Ectodermal cell (in vitro differentiated cells): ENCODE measurements around the gene MAPK13.

ENCODE experiments used
- H3K27ac ChIP-seq: 2 replicates; pipeline ENCODE4 v1.7.0; 2013; ENCODE audit warnings: mild to moderate bottlenecking, low read depth, low read length; ENCODE audit not compliant: insufficient read depth, poor library complexity, severe bottlenecking
- H3K27me3 ChIP-seq: 2 replicates; pipeline ENCODE4 v1.7.0; 2013; ENCODE audit warnings: mild to moderate bottlenecking, low read length; ENCODE audit not compliant: insufficient read depth, control insufficient read depth, poor library complexity, severe bottlenecking
- H3K36me3 ChIP-seq: one replicate; pipeline ENCODE4 v1.7.0; 2013; ENCODE audit warnings: low read length; ENCODE audit not compliant: control insufficient read depth, insufficient read depth
- H3K4me1 ChIP-seq: one replicate; pipeline ENCODE4 v1.7.0; 2013; ENCODE audit warnings: low read length; ENCODE audit not compliant: control insufficient read depth, insufficient read depth
- H3K4me3 ChIP-seq: 2 replicates; pipeline ENCODE4 v1.7.0; 2013; ENCODE audit warnings: low read depth, low read length, control low read depth; ENCODE audit not compliant: insufficient read depth
- H3K9me3 ChIP-seq: 2 replicates; pipeline ENCODE4 v1.7.0; 2013; ENCODE audit warnings: mild to moderate bottlenecking, low read length, moderate library complexity; ENCODE audit not compliant: control insufficient read depth
- WGBS, 2 experiments: methylation state at CpG; one replicate each; pipeline ENCODE4 v1.1.7; 2013; ENCODE audit warnings: missing lambda C conversion rate in 2 of 2; 5-methylcytosine and 5-hydroxymethylcytosine counted together

The MAPK13 gene

DNA sequence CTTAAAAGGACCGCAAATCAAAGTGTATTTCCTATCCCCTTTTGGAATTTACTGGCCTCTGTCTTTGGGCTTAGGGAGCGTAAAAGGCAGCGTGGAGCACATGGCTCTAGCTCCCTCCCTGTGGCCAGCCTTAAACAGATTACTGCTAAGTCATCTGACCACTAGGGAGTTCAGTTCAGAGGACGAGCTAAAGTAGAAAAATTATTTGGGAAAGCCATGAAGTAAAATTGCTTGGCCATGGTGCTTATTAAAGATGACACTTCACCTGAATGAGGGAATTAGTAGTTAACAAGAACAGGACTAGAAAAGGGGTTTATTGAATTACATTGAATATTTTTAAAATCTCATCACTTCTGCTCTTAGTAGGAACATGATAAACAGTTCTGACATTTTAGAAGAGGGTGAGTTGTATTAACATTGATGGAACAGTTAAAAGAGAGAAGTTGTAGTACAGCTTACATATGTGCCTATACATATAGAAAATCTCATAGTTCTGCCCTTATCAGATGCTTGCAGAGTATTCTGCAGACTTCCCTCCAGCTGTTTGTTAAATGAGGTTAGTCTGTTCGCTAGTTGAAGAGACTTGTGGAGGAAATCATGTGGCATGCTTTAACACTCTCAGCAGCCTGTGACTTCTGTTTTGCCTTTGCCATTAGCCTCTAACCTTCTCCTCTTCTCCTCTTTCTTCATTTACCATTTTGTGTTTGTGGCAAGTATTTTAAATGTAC, 31.2 kb upstream of the MAPK13 start:
- 66 to 68% methylated on average over 5 of the region's 5 CpGs for WGBS, 2 experiments
- Histone ChIP-seq H3K27ac (no peak overlapping the region), H3K4me1 (no peaks in the 10 kb centered on the region), H3K4me3 (no peak overlapping the region), H3K36me3 (no peaks in the 10 kb centered on the region), H3K27me3 (no peaks in the 10 kb centered on the region), H3K9me3 (no peaks in the 10 kb centered on the region)

DNA sequence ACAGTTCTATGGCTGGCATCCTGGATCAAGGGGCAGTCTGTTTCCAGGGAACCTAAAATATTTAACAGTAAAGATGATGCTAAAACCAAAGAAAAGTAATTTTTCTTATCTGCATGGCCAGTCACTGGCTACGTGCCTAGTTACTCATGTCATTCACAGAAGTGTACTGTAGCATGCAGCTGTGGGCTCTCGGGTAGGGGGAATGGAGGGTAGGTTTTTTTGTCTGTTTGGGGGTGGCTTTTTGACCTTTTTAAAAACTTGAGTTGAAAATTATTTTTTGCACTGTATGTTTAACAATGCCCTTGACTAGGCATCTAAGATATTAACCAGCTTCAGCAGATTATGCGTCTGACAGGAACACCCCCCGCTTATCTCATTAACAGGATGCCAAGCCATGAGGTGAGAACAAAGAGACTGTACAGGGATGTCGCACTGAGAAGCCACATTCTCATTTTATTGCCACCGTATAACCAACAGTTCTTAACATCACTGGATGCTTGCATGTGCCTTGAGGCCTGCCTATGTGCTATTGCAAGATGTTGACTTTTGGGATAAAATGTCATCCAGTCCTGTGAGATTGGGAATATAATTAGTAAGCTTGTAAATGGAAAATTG, 30.3 kb upstream of the MAPK13 start:
- WGBS, 2 experiments: 97% methylated on average over 6 of the region's 6 CpGs

DNA sequence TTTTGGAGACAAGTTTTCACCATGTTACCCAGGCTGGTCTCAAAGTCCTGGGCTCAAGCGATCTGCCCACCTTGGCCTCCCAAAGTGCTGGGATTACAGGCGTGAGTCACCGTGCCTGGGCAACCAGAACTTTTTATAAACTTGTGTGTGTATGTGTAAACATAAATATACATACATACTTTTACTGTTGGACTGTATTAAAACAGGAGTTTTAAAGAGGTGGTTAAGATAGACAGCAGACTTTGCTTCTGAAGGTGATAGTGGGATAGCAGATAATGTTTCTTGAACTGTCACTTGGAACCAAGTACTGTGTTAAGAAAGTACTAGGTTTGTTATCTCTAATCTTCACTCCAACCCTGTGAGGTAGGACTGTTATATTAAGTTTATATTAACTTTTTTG, 28.6 kb upstream of the MAPK13 start:
- Histone ChIP-seq H3K36me3 (no peaks in the 10 kb centered on the region), H3K27me3 (no peaks in the 10 kb centered on the region), H3K27ac (no peak overlapping the region), H3K4me1 (no peaks in the 10 kb centered on the region), H3K9me3 (no peaks in the 10 kb centered on the region), H3K4me3 (no peak overlapping the region)
- 95 to 100% methylated on average over 3 of the region's 3 CpGs for WGBS, 2 experiments

More for the DNA sequence above, 30.3 kb upstream of the MAPK13 start:
- H3K9me3 ChIP-seq: no peaks in the 10 kb centered on the region
- H3K4me1 ChIP-seq: no peaks in the 10 kb centered on the region
- no peaks in the 10 kb centered on the region for H3K27me3 ChIP-seq
- no peaks in the 10 kb centered on the region for H3K36me3 ChIP-seq
- H3K4me3 ChIP-seq: no peak overlapping the region
- H3K27ac ChIP-seq: no peak overlapping the region

DNA sequence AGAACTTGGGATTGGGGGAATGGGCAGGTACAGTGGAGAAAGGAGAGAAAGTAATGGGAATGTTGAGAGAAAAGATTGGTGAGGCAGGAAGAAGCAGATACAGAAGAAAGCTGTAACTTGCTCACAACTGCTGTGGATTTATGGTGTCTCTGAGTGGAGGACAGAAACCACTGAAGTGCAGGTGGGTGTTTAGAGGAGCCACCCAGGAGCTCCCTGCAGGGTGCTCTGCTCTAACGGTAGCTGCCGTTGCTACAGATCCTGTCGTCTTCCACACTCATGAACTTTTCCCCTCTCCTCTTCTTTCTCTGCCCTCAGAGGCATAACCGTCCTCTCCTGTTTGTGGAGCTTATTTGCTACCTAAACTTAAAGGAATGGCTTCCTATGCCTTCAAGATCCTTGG, 27.5 kb upstream of the MAPK13 start:
- Histone ChIP-seq H3K9me3 (no peaks in the 10 kb centered on the region), H3K36me3 (no peaks in the 10 kb centered on the region)
- 62 to 70% methylated on average over 4 of the region's 4 CpGs for WGBS, 2 experiments

DNA sequence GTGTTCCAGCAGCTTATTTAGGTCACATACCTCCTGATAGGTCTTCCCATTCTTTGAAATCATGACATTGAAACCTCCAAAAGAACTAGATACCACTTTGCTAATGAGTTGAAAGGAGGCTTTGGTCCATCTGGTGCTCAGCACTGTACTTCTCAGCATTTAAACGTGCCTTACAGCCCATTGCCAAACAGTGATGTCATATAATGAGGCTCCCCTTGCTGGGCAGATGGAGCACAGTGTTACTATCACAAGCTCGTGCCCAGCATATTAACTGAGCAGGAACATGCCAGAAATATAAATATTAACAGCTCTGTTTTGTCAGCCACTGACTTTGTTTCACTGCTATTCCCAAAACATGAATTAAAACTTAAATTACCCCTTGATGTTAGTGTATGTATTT, 25.5 kb upstream of the MAPK13 start:
- no peak overlapping the region for H3K4me3 ChIP-seq
- no peaks in the 10 kb centered on the region for H3K36me3 ChIP-seq
- no peaks in the 10 kb centered on the region for H3K9me3 ChIP-seq
- H3K4me1 ChIP-seq: no peaks in the 10 kb centered on the region
- H3K27ac ChIP-seq: no peak overlapping the region
- H3K27me3 ChIP-seq: no peaks in the 10 kb centered on the region
- WGBS, 2 experiments: 87 to 92% methylated on average over 2 of the region's 2 CpGs

More for the DNA sequence above, 27.5 kb upstream of the MAPK13 start:
- Histone ChIP-seq H3K4me1 (no peaks in the 10 kb centered on the region), H3K4me3 (no peak overlapping the region), H3K27me3 (no peaks in the 10 kb centered on the region), H3K27ac (no peak overlapping the region)

DNA sequence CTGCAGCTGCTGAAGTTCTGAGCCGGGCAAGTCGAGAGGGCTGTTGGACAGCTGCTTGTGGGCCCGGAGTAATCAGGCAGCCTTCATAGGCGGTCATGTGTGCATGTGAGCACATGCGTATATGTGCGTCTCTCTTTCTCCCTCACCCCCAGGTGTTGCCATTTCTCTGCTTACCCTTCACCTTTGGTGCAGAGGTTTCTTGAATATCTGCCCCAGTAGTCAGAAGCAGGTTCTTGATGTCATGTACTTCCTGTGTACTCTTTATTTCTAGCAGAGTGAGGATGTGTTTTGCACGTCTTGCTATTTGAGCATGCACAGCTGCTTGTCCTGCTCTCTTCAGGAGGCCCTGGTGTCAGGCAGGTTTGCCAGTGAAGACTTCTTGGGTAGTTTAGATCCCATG, 21.2 kb upstream of the MAPK13 start:
- H3K4me1 ChIP-seq: peaks cover 4% of the 10 kb centered on the region
- H3K4me3 ChIP-seq: no peak overlapping the region
- H3K36me3 ChIP-seq: no peaks in the 10 kb centered on the region
- H3K27ac ChIP-seq: no peak overlapping the region
- WGBS, 2 experiments: 95 to 97% methylated on average over 7 of the region's 7 CpGs
- no peaks in the 10 kb centered on the region for H3K27me3 ChIP-seq
- H3K9me3 ChIP-seq: no peaks in the 10 kb centered on the region

DNA sequence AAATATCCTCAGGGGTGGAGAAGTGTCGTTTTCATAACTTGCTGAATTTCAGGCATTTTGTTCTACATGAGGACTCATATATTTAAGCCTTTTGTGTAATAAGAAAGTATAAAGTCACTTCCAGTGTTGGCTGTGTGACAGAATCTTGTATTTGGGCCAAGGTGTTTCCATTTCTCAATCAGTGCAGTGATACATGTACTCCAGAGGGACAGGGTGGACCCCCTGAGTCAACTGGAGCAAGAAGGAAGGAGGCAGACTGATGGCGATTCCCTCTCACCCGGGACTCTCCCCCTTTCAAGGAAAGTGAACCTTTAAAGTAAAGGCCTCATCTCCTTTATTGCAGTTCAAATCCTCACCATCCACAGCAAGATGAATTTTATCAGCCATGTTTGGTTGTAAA, 20.3 kb upstream of the MAPK13 start:
- 88 to 96% methylated on average over 3 of the region's 3 CpGs for WGBS, 2 experiments
- no peaks in the 10 kb centered on the region for H3K36me3 ChIP-seq
- H3K4me3 ChIP-seq: no peak overlapping the region
- no peak overlapping the region for H3K27ac ChIP-seq
- peaks cover 4% of the 10 kb centered on the region for H3K4me1 ChIP-seq
- no peaks in the 10 kb centered on the region for H3K9me3 ChIP-seq
- no peaks in the 10 kb centered on the region for H3K27me3 ChIP-seq

DNA sequence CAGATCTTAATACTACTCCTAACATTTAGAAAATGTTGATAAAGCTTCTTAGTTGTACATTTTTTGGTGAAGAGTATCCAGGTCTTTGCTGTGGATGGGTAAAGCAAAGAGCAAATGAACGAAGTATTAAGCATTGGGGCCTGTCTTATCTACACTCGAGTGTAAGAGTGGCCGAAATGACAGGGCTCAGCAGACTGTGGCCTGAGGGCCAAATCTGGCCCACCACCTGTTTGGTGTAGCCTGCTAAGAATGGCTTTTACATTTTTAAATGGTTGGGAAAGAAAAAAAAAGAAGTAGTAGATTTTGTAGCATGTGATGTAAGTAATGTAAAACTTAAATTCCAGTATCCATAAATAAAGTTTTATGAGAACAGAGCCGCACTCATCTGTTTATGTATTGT, 19.4 kb upstream of the MAPK13 start:
- no peak overlapping the region for H3K27ac ChIP-seq
- H3K36me3 ChIP-seq: no peaks in the 10 kb centered on the region
- H3K4me3 ChIP-seq: no peak overlapping the region
- peaks cover 4% of the 10 kb centered on the region for H3K4me1 ChIP-seq
- no peaks in the 10 kb centered on the region for H3K27me3 ChIP-seq
- H3K9me3 ChIP-seq: no peaks in the 10 kb centered on the region
- WGBS, 2 experiments: 95 to 98% methylated on average over 4 of the region's 4 CpGs

DNA sequence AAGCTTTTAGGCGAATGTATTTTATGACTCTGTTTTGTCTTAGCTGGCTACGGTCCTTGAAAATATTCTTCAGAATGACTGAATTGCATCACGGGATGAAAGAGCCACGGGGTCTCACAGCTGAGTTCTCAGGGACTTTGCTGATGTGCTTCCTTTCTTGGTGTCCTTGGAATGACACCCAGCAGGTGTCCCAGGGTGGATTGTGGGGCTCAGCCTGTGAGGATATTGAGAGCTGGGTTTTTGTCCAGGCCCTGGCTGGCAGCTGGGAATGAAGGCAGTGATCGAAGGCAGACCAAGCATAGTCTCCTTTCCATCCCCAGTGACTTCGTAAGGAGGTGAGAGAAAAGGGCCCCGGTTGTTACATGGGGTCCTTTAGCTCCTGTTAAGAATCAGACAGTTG, 18.8 kb upstream of the MAPK13 start:
- H3K27me3 ChIP-seq: no peaks in the 10 kb centered on the region
- H3K4me3 ChIP-seq: no peak overlapping the region
- H3K27ac ChIP-seq: no peak overlapping the region
- no peaks in the 10 kb centered on the region for H3K36me3 ChIP-seq
- WGBS, 2 experiments: 87 to 90% methylated on average over 7 of the region's 7 CpGs
- H3K4me1 ChIP-seq: peaks cover 4% of the 10 kb centered on the region
- H3K9me3 ChIP-seq: no peaks in the 10 kb centered on the region

DNA sequence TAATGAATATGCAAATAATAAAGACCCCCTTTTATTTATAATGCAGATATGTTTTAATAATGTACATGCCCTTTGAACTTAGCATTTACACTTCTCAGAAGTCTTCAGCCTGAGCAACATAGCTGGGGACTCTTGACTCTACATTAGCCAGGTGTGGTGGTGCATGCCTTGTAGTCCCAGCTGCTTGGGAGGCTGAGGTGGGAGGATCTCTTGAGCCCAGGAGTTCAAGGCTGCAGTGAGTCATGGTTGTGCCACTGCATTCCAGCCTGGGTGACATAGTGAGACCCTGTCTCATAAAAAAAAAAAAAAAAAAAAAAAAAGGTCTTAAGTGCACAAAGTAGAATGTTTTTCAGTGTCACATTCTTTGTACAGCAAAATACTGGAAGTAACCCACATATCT, 17.3 kb upstream of the MAPK13 start:
- H3K27ac ChIP-seq: no peak overlapping the region

More for the DNA sequence above, 17.3 kb upstream of the MAPK13 start:
- peaks cover 4% of the 10 kb centered on the region for H3K4me1 ChIP-seq
- H3K27me3 ChIP-seq: no peaks in the 10 kb centered on the region
- no peaks in the 10 kb centered on the region for H3K36me3 ChIP-seq
- H3K4me3 ChIP-seq: no peak overlapping the region
- H3K9me3 ChIP-seq: no peaks in the 10 kb centered on the region
